ENCODE measurements around the gene VIL1. TPM values are rescaled to one million over a fixed set of nuclear protein-coding genes. Genes with fewer than 3 reads are reported as not detected.

The VIL1 gene
- total RNA-seq, 1 experiment from 2014 or later = 401 TPM

- peaks cover 36% of the 10 kb centered on the region for H3K4me1 Mint-ChIP-seq (ENCODE audit: low read depth, unreplicated experiment)
- Histone ChIP-seq H3K27me3 (replicated peaks; ENCODE audit: control insufficient read depth, insufficient read depth, low read length) (no peaks in the 10 kb centered on the region), H3K4me3 (ENCODE audit: low read depth, low read length) (peak overlapping the region; percentile 77), H3K9me3 (no peaks in the 10 kb centered on the region), H3K4me1 (peaks cover 30% of the 10 kb centered on the region), H3K36me3 (ENCODE audit: control insufficient read depth, insufficient read depth, low read length) (no peaks in the 10 kb centered on the region)
- POLR2A ChIA-PET = interaction anchor here (1.0 to 2.1 kb wide), 3 partner anchors 17 to 108 kb away, joined by 3 to 17 read pairs (median 10); partner anchors contain the start of gene VIL1
- H3K27ac Mint-ChIP-seq (ENCODE audit: unreplicated experiment) = peak overlapping the region; percentile 53
- intact Hi-C loops (cut with micrococcal nuclease; ENCODE audit: unreplicated experiment) = no loop called here
- no peaks in the 10 kb centered on the region for H3K9me3 Mint-ChIP-seq (ENCODE audit: unreplicated experiment)
- no peak for TF ChIP-seq CTCF (IDR thresholded peaks at IDR 0.05; ENCODE audit: insufficient read depth in 1 of 2, low read depth in 1 of 2, low read length in 1 of 2, severe bottlenecking in 1 of 2, unreplicated experiment in 1 of 2)
- peaks cover 81% of the 10 kb centered on the region for H3K36me3 Mint-ChIP-seq (ENCODE audit: insufficient read depth, unreplicated experiment)
- CTCF ChIA-PET = interaction anchor here (0.6 to 2.0 kb wide), 2 partner anchors 63 to 106 kb away, joined by 3 to 4 read pairs; no protein-coding TSS in a partner anchor
- peak overlapping the region; percentile 98 for H3K4me3 Mint-ChIP-seq (ENCODE audit: unreplicated experiment)
- no TSS peak for BruUV-seq (replicated peaks)
- peak; percentile 86 to 91 for DNase-seq
- H3K27me3 Mint-ChIP-seq (ENCODE audit: insufficient read depth, unreplicated experiment) = no peaks in the 10 kb centered on the region
These were observed 17.7 kb upstream of the VIL1 start for GRCh38 chr2:218400930-218401881.

- ChIA-PET POLR2A (interaction anchor here (1.0 kb wide), 1 partner anchor 17 kb away, joined by 3 read pairs; the partner anchor contains the start of gene VIL1), CTCF (interaction anchor here (2.0 kb wide), 1 partner anchor 106 kb away, joined by 4 read pairs; no protein-coding TSS in a partner anchor)
- no peaks in the 10 kb centered on the region for H3K27me3 Mint-ChIP-seq (ENCODE audit: insufficient read depth, unreplicated experiment)
- H3K9me3 Mint-ChIP-seq (ENCODE audit: unreplicated experiment) = no peaks in the 10 kb centered on the region
- H3K4me3 Mint-ChIP-seq (ENCODE audit: unreplicated experiment) = peak overlapping the region; percentile 98
- Histone ChIP-seq H3K36me3 (ENCODE audit: control insufficient read depth, insufficient read depth, low read length) (no peaks in the 10 kb centered on the region), H3K9me3 (no peaks in the 10 kb centered on the region), H3K4me3 (ENCODE audit: low read depth, low read length) (no peak overlapping the region), H3K27me3 (replicated peaks; ENCODE audit: control insufficient read depth, insufficient read depth, low read length) (no peaks in the 10 kb centered on the region), H3K4me1 (peaks cover 33% of the 10 kb centered on the region)
- TF ChIP-seq CTCF (IDR thresholded peaks at IDR 0.05; ENCODE audit: insufficient read depth in 1 of 2, low read depth in 1 of 2, low read length in 1 of 2, severe bottlenecking in 1 of 2, unreplicated experiment in 1 of 2) = no peak
- no TSS peak for BruUV-seq (replicated peaks)
- no peak overlapping the region for H3K27ac Mint-ChIP-seq (ENCODE audit: unreplicated experiment)
- DNase-seq = no peak
- peaks cover 81% of the 10 kb centered on the region for H3K36me3 Mint-ChIP-seq (ENCODE audit: insufficient read depth, unreplicated experiment)
- intact Hi-C loops (cut with micrococcal nuclease; ENCODE audit: unreplicated experiment) = no loop called here
- H3K4me1 Mint-ChIP-seq (ENCODE audit: low read depth, unreplicated experiment) = peaks cover 35% of the 10 kb centered on the region
These were observed 17.0 kb upstream of the VIL1 start for GRCh38 chr2:218401890-218402289.

- H3K4me1 ChIP-seq = peaks cover 33% of the 10 kb centered on the region
- intact Hi-C loops (cut with micrococcal nuclease; ENCODE audit: unreplicated experiment) = no loop called here
- Mint-ChIP-seq H3K9me3 (ENCODE audit: unreplicated experiment) (no peaks in the 10 kb centered on the region), H3K4me3 (ENCODE audit: unreplicated experiment) (peak overlapping the region; percentile 27), H3K27ac (ENCODE audit: unreplicated experiment) (no peak overlapping the region), H3K36me3 (ENCODE audit: insufficient read depth, unreplicated experiment) (peaks cover 80% of the 10 kb centered on the region), H3K27me3 (ENCODE audit: insufficient read depth, unreplicated experiment) (no peaks in the 10 kb centered on the region), H3K4me1 (ENCODE audit: low read depth, unreplicated experiment) (peaks cover 34% of the 10 kb centered on the region)
- H3K36me3 ChIP-seq (ENCODE audit: control insufficient read depth, insufficient read depth, low read length) = no peaks in the 10 kb centered on the region
- ChIA-PET POLR2A (no interaction called here), CTCF (no interaction called here)
- H3K4me3 ChIP-seq (ENCODE audit: low read depth, low read length) = no peak overlapping the region
- no peak for DNase-seq
- no TSS peak for BruUV-seq (replicated peaks)
- no peak for TF ChIP-seq CTCF (IDR thresholded peaks at IDR 0.05; ENCODE audit: insufficient read depth in 1 of 2, low read depth in 1 of 2, low read length in 1 of 2, severe bottlenecking in 1 of 2, unreplicated experiment in 1 of 2)
- H3K27me3 ChIP-seq (replicated peaks; ENCODE audit: control insufficient read depth, insufficient read depth, low read length) = no peaks in the 10 kb centered on the region
- H3K9me3 ChIP-seq = no peaks in the 10 kb centered on the region
These were observed 16.4 kb upstream of the VIL1 start for GRCh38 chr2:218402491-218402901.

Measured in Caco-2 (cell line).